Uterus (tissue), 4 donors: ENCODE measurements around the gene FGR. TPM values are rescaled to one million over a fixed set of nuclear protein-coding genes. Genes with fewer than 3 reads are reported as not detected.

Experiments
- DNase-seq, 2 donors: peaks; one replicate each; pipeline ENCODE4 v3.0.0-alpha.2; 2019 to 2020
- H3K27ac ChIP-seq, 2 donors: fragments of 200-600 bp; sonication (generic); 1 replicate in 1 of 2; 2 replicates in 1 of 2; pipeline ENCODE4 v1.5.1; 2016 to 2018
- H3K27me3 ChIP-seq, 2 donors: fragments of 200-600 bp; sonication (generic); one replicate each; pipeline ENCODE4 v1.5.1; 2018 to 2019; ENCODE audit warnings: control low read depth in 1 of 2
- H3K36me3 ChIP-seq, 2 donors: fragments of 200-600 bp; sonication (generic); one replicate each; pipeline ENCODE4 v1.5.1; 2019; ENCODE audit warnings: control low read depth in 1 of 2
- H3K4me1 ChIP-seq, 2 donors: fragments of 200-600 bp; sonication (generic); one replicate each; pipeline ENCODE4 v1.5.1; 2018 to 2019; ENCODE audit warnings: control low read depth in 1 of 2
- H3K4me3 ChIP-seq, 2 donors: fragments of 200-600 bp; sonication (generic); 1 replicate in 1 of 2; 2 replicates in 1 of 2; pipeline ENCODE4 v1.5.1; 2018 to 2019; ENCODE audit warnings: mild to moderate bottlenecking in 1 of 2
- H3K9me3 ChIP-seq, 2 donors: fragments of 200-600 bp; sonication (generic); one replicate each; pipeline ENCODE4 v1.5.1; 2019; ENCODE audit warnings: control low read depth in 1 of 2
- POLR2A ChIP-seq, 2 donors: fragments of 450-650 bp; IDR thresholded peaks; one replicate each; pipeline ENCODE4 v1.6.1; 2016; ENCODE audit warnings: antibody characterized with exemption in 2 of 2, mild to moderate bottlenecking in 1 of 2, moderate library complexity in 1 of 2
- intact Hi-C: fragments of 100-400 bp; cut with DNase I; formaldehyde crosslinking; loops from one replicate; pipeline ENCODE4 v1.15.1; 2023; ENCODE audit warnings: low total_unique reads
- total RNA-seq, 4 donors: library from RNA; depleted of rRNA in 3 of 4; stranded (reverse); fragments of >200 nt in 3 of 4; gene quantifications; one replicate each; pipeline versions ENCODE4 v1.1.0 to v1.2.4, GENCODE V29; 2014 to 2023
- TF ChIP-seq, protein P1 (sequence below), 4 experiments: fragments of 200-600 bp in 2 of 4; fragments of 450-650 bp in 2 of 4; sonication (generic) in 2 of 4; IDR thresholded peaks; one replicate each; pipeline ENCODE4 v1.5.1; 2016 to 2019; ENCODE audit warnings: antibody characterized with exemption in 4 of 4, mild to moderate bottlenecking in 2 of 4, moderate library complexity in 1 of 4
- donor health status: DM: yes; HTN: yes; CAD: no.

Gene FGR
- total RNA-seq, 4 donors from 2014 or later, result 3.0 to 35.9 (median 18.8) TPM

DNA sequence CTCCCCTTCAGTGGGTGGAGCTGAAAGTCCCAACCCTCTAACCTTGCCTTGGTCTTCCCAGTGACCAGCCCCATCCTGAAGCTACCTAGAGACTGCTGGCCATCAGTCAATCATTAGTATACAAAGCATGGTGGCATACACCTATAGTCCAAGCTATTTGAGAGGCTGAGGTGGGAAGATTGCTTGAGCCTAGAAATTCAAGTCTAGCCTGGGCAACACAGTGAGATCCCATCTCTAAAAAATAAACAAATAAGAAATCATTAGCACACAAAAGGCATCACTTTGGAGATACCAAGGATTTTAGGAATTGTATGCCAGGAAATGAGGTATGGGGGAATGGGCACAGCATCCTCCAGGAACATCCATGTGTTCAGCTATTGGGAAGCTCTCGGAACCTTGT is 41.4 kb upstream of the FGR start:
- H3K4me3 ChIP-seq, result no peak overlapping the region
- intact Hi-C loops, result no loop called here
- no peak overlapping the region for H3K27ac ChIP-seq
- DNase-seq, result no peak
- H3K27me3 ChIP-seq, result no peaks in the 10 kb centered on the region
- H3K36me3 ChIP-seq, result no peaks in the 10 kb centered on the region
- H3K9me3 ChIP-seq, result peaks cover 0 to under 1% of the 10 kb centered on the region in 2 donors
- TF ChIP-seq, protein P1, sequence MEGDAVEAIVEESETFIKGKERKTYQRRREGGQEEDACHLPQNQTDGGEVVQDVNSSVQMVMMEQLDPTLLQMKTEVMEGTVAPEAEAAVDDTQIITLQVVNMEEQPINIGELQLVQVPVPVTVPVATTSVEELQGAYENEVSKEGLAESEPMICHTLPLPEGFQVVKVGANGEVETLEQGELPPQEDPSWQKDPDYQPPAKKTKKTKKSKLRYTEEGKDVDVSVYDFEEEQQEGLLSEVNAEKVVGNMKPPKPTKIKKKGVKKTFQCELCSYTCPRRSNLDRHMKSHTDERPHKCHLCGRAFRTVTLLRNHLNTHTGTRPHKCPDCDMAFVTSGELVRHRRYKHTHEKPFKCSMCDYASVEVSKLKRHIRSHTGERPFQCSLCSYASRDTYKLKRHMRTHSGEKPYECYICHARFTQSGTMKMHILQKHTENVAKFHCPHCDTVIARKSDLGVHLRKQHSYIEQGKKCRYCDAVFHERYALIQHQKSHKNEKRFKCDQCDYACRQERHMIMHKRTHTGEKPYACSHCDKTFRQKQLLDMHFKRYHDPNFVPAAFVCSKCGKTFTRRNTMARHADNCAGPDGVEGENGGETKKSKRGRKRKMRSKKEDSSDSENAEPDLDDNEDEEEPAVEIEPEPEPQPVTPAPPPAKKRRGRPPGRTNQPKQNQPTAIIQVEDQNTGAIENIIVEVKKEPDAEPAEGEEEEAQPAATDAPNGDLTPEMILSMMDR (IDR thresholded peaks at IDR 0.05), result no peak
- TF ChIP-seq POLR2A (IDR thresholded peaks at IDR 0.05), result no peak
- H3K4me1 ChIP-seq, result no peaks in the 10 kb centered on the region

DNA sequence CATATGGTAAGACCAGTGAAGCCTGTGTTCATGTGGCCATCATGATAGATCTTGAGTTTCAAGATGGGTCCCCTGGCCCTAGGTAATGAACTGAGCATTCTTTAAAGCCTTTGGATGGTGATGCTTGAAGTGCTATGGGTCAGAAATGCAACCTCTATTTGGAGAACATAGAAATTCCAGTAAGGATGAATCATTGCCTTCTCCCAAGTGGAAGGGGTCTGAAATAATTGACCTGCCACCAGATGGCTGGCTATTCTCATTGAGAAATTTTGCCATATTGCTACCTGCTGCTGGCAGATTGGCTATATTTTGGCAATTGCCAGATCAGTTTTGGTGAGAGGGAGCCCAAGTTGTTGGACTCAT is 37.7 kb upstream of the FGR start:
- intact Hi-C loops, result no loop called here
- Histone ChIP-seq H3K4me3 (no peak overlapping the region), H3K27me3 (no peaks in the 10 kb centered on the region), H3K9me3 (no peaks in the 10 kb centered on the region), H3K4me1 (peaks cover 0 to 12% of the 10 kb centered on the region in 2 donors), H3K36me3 (no peaks in the 10 kb centered on the region), H3K27ac (peak overlapping the region; percentile 93 to 95)
- DNase-seq, result no peak
- no peak for TF ChIP-seq POLR2A (IDR thresholded peaks at IDR 0.05)
- TF ChIP-seq, protein P1 (IDR thresholded peaks at IDR 0.05), result no peak

DNA sequence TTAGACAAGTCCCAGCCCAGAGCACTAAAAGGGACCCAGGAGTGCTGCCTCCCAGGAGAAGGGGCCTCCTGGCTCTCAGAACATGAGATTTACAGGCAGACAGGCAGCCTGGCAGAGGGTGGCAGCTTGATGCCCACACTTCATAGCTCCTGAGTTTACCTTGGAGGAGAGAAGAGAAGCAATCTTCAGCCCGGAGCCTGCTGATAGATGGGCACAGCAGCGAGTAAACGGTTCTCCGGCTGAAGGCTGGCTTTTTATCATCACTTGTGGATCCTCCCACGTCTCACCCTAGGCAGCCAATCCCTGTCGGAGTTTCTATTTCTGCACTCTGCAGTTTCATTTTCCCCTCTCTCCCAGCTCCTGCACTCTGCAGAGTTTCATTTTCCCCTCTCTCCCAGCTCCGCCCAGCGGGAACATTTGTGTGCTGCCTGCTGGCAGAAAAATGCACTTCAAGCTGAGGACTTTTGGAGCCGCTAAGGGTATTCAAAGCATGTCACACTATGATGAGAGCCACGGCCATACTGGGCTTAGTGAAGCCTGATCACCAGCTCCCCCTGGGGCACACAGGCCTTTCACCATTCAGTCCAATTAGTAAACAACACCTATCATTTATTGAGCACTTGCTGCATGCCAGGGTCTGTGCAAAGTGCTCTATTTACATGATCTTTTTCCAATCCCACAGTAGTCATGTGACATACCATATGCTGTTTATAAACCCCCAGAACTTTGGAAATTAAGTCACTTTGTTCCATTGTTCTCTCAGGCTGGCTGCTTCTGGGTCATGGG is 37.2 kb upstream of the FGR start, which contains the start of gene IFI6:
Gene IFI6 (minus strand): TSS at position 229 of the 786 bp plus-strand sequence. CDS start 2,878 bp downstream, outside the sequence.
- peak; percentile 39 to 52 for TF ChIP-seq POLR2A (IDR thresholded peaks at IDR 0.05)
- TF ChIP-seq, protein P1 (IDR thresholded peaks at IDR 0.05), result peak; percentile 34 to 61 (median 48)

DNA sequence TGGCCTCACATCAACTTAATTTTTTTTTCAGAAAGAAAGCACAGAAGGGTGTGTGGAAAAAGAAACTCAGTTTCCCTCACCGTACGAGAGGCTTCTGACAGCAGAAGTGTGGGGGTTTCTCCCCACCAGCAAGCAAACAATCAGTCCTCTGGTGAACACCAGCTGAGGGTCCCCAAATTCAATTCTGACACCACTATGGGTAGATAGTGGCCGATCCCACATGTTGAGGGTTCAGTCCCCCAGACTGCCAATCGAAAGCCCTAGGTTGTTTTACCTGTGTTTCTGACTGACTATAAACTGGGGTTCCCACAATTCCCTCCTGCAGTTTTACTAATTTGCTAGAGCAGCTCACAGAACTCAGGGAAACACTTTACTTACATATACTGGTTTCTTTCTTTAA is 34.9 kb upstream of the FGR start:
- Histone ChIP-seq H3K27ac (peak overlapping the region in 1 of 2 donors; percentile 59), H3K4me1 (peaks cover 0 to 12% of the 10 kb centered on the region in 2 donors), H3K9me3 (no peaks in the 10 kb centered on the region), H3K27me3 (no peaks in the 10 kb centered on the region), H3K4me3 (peak overlapping the region in 1 of 2 donors; percentile 37), H3K36me3 (no peaks in the 10 kb centered on the region)
- intact Hi-C loops, result loop anchor here (10.0 kb wide), 2 partner anchors 65 to 365 kb away; partner anchors contain the start of gene AHDC1
- DNase-seq, result no peak
- no peak for TF ChIP-seq POLR2A (IDR thresholded peaks at IDR 0.05)
- TF ChIP-seq, protein P1 (IDR thresholded peaks at IDR 0.05), result no peak

More for the DNA sequence above, 37.2 kb upstream of the FGR start, which contains the start of gene IFI6:
- Histone ChIP-seq H3K4me3 (peak within 1 kb of the TSS; percentile 41 to 49), H3K4me1 (peaks cover 0 to 12% of the 10 kb centered on the region in 2 donors), H3K36me3 (no peaks in the 10 kb centered on the region), H3K27me3 (no peaks in the 10 kb centered on the region), H3K9me3 (no peaks in the 10 kb centered on the region), H3K27ac (peak within 1 kb of the TSS; percentile 93 to 95)
- intact Hi-C loops, result no loop called here
- peak; percentile 84 to 90 for DNase-seq
